GM12878 (cell line): ENCODE measurements around the gene PKP2. TPM values are rescaled to one million over a fixed set of nuclear protein-coding genes. Genes with fewer than 3 reads are reported as not detected.

Experiments
- ATAC-seq: fragments of 200-7000 bp; cut with Tn5 transposase; 3 replicates; pipeline ENCODE4 v1.9.1; 2020; ENCODE audit warnings: mild to moderate bottlenecking, moderate library complexity
- BruUV-seq: library from RNA; stranded (reverse); fragments of 400-500 nt; replicated peaks from 2 replicates; lab custom pipeline; 2021; lab: Mats Ljungman, UMichigan
- CTCF ChIA-PET: fragments of 300-600 bp; sonication (Branson Sonifier 250); formaldehyde crosslinking; extraction: SDS; loops from one replicate; lab custom pipeline; 2021; ENCODE audit warnings: inconsistent platforms; lab: Yijun Ruan, JAX
- POLR2A ChIA-PET: fragments of 350-600 bp; formaldehyde crosslinking; extraction: SDS; loops from one replicate; lab custom pipeline; 2021; ENCODE audit warnings: inconsistent platforms; lab: Charles Lee
- RAD21 ChIA-PET: fragments of 300-600 bp; sonication (Branson Sonifier 250); formaldehyde crosslinking; loops from one replicate; lab custom pipeline; 2023; ENCODE audit warnings: antibody characterized with exemption; ENCODE audit not compliant: unreplicated experiment; lab: Charles Lee
- SMC1A ChIA-PET: fragments of 300-600 bp; sonication (Branson Sonifier 250); formaldehyde crosslinking; loops from one replicate; lab custom pipeline; 2023; ENCODE audit not compliant: unreplicated experiment, uncharacterized antibody; lab: Charles Lee
- DNase-seq: peaks from one replicate; pipeline ENCODE4 v3.0.0-alpha.2; 2011; ENCODE audit warnings: low read depth, low spot score
- FAIRE-seq: peaks from 3 replicates; lab custom pipeline; 2011; peaks lifted over from hg19 to GRCh38; lab: Jason Lieb, UNC
- H2AFZ ChIP-seq: 2 replicates; pipeline ENCODE4 v1.6.0; 2011; ENCODE audit warnings: low read depth, low read length, control low read depth; ENCODE audit not compliant: control insufficient read depth
- H3K27ac ChIP-seq: 2 replicates; pipeline ENCODE4 v1.5.1; 2011; ENCODE audit warnings: control low read depth; ENCODE audit not compliant: control insufficient read depth, insufficient read depth
- H3K27me3 ChIP-seq, 2 experiments: replicated peaks in 1 of 2; 2 replicates each; pipeline versions ENCODE4 v1.6.0 to v1.6.1; 2011; ENCODE audit warnings: low read length in 1 of 2; ENCODE audit not compliant: control insufficient read depth in 2 of 2, insufficient read depth in 2 of 2
- H3K36me3 ChIP-seq, 2 experiments: 2 replicates each; pipeline ENCODE4 v1.5.1; 2011; ENCODE audit warnings: low read length in 1 of 2; ENCODE audit not compliant: control insufficient read depth in 2 of 2, insufficient read depth in 2 of 2
- H3K4me1 ChIP-seq: 2 replicates; pipeline ENCODE4 v1.6.1; 2011; ENCODE audit warnings: mild to moderate bottlenecking, low read length, moderate library complexity, mixed read lengths; ENCODE audit not compliant: control insufficient read depth, insufficient read depth
- H3K4me2 ChIP-seq: 2 replicates; pipeline ENCODE4 v1.6.0; 2011; ENCODE audit warnings: control low read depth; ENCODE audit not compliant: control insufficient read depth, insufficient read depth
- H3K4me3 ChIP-seq: fragments of 200-600 bp; sonication (generic); 2 replicates; pipeline ENCODE4 v1.5.1; 2016
- H3K79me2 ChIP-seq: 2 replicates; pipeline ENCODE4 v1.6.0; 2011; ENCODE audit warnings: low read length; ENCODE audit not compliant: control insufficient read depth, insufficient read depth
- H3K9ac ChIP-seq: 2 replicates; pipeline ENCODE4 v1.8.0; 2011; ENCODE audit warnings: low read length, control low read depth, mixed read lengths; ENCODE audit not compliant: control insufficient read depth, insufficient read depth
- H3K9me3 ChIP-seq: replicated peaks from 3 replicates; pipeline ENCODE4 v1.5.1; 2011; ENCODE audit warnings: mild to moderate bottlenecking, low read length; ENCODE audit not compliant: control insufficient read depth, insufficient read depth
- H4K20me1 ChIP-seq: 2 replicates; pipeline ENCODE4 v1.6.0; 2011; ENCODE audit not compliant: control insufficient read depth, insufficient read depth
- ETV6 ChIP-seq, 2 experiments: fragments of 450-650 bp in 1 of 2; IDR thresholded peaks in 1 of 2; conservative IDR thresholded peaks in 1 of 2; 2 replicates each; pipeline ENCODE4 v1.6.1; 2014; ENCODE audit warnings: antibody characterized with exemption in 1 of 2, borderline replicate concordance in 1 of 2, low read depth in 1 of 2, mild to moderate bottlenecking in 1 of 2, moderate library complexity in 1 of 2
- KDM1A ChIP-seq: fragments of 200-600 bp; sonication (generic); IDR thresholded peaks from 2 replicates; pipeline ENCODE4 v1.6.1; 2016; ENCODE audit warnings: borderline replicate concordance
- NFXL1 ChIP-seq: fragments of 450-650 bp; IDR thresholded peaks from 2 replicates; pipeline ENCODE4 v1.6.1; 2017; ENCODE audit warnings: antibody characterized with exemption, mild to moderate bottlenecking, borderline replicate concordance
- NFYA ChIP-seq: IDR thresholded peaks from 2 replicates; pipeline ENCODE4 v1.6.1; 2011; ENCODE audit warnings: low read depth, mild to moderate bottlenecking, low read length, improper control_type of control experiment, borderline replicate concordance
- NR2C2 ChIP-seq: IDR thresholded peaks from 2 replicates; pipeline ENCODE4 v1.6.1; 2011; ENCODE audit warnings: borderline replicate concordance, low read depth; ENCODE audit not compliant: control insufficient read depth, insufficient read length
- PBX3 ChIP-seq: IDR thresholded peaks from 2 replicates; pipeline ENCODE4 v1.6.1; 2011; ENCODE audit warnings: mild to moderate bottlenecking, low read depth, low read length, moderate library complexity; ENCODE audit not compliant: insufficient replicate concordance
- SIX5 ChIP-seq: IDR thresholded peaks from 2 replicates; pipeline ENCODE4 v1.6.1; 2011; ENCODE audit warnings: mild to moderate bottlenecking, low read depth, low read length, moderate library complexity; ENCODE audit not compliant: severe bottlenecking
- STAT3 ChIP-seq: IDR thresholded peaks from 2 replicates; pipeline ENCODE4 v1.6.1; 2011; ENCODE audit warnings: low read depth, low read length, improper control_type of control experiment
- TAF1 ChIP-seq: IDR thresholded peaks from 2 replicates; pipeline ENCODE4 v1.6.1; 2011; ENCODE audit warnings: mild to moderate bottlenecking, low read depth, low read length, borderline replicate concordance
- ZNF217 ChIP-seq: fragments of 450-650 bp; IDR thresholded peaks from 2 replicates; pipeline ENCODE4 v1.6.1; 2017; ENCODE audit warnings: antibody characterized with exemption, mild to moderate bottlenecking
- WGBS: methylation state at CpG from one replicate; pipeline ENCODE4 v1.1.6; 2016; ENCODE audit warnings: low lambda C conversion rate; ENCODE audit not compliant: insufficient replicate concordance, insufficient coverage; ENCODE audit errors: missing lambda C conversion rate; 5-methylcytosine and 5-hydroxymethylcytosine counted together
- in situ Hi-C: fragments of 300-500 bp; cut with MboI; formaldehyde crosslinking; loops from 9 replicates; pipeline ENCODE4 v1.14.3; 2018; ENCODE audit warnings: mixed read lengths
- intact Hi-C: fragments of 100-400 bp; cut with micrococcal nuclease; formaldehyde crosslinking; loops from one replicate; pipeline ENCODE4 v1.14.2; 2022; ENCODE audit not compliant: unreplicated experiment
- polyA plus RNA-seq, 11 experiments: library from polyadenylated mRNA; depleted of rRNA in 4 of 11; unstranded in 6 of 11; stranded (reverse) in 5 of 11; fragments of >200 nt; fragmentation: Nextera tagmentation in 4 of 11; fragmentation: Illumina TruSeq in 1 of 11; extraction: Ambion mirVana in 4 of 11; extraction: Trizol in 1 of 11; gene quantifications; 1 replicate in 1 of 11; 2 replicates in 10 of 11; pipeline versions ENCODE4 v1.2.1 to v1.2.3, GENCODE V29; 2011 to 2016; ENCODE audit warnings: inconsistent platforms in 2 of 11, missing spikeins in 2 of 11, low read depth in 1 of 11
- total RNA-seq, 4 experiments: library from RNA; depleted of rRNA in 3 of 4; stranded (reverse); fragments of >200 nt in 3 of 4; fragmentation: Illumina TruSeq in 1 of 4; extraction: Trizol in 1 of 4; gene quantifications; 2 replicates each; pipeline versions ENCODE4 v1.2.1 to v1.2.3, GENCODE V29; 2013 to 2021

PKP2 gene
- total and polyA plus RNA-seq, 10 of the 15 experiments (the other 5 are each of a cell fraction or from before 2014, with no cell fraction given): 0.02 to 4.1 (median 0.07) TPM; not detected in 4

GRCh38 chr12:32847287-32847686, 49.3 kb downstream of the PKP2 start:
- ChIA-PET CTCF (interaction anchor here (0.7 kb wide), 1 partner anchor 1145 kb away, joined by 4 read pairs; no protein-coding TSS in a partner anchor), SMC1A (no interaction called here), RAD21 (no interaction called here), POLR2A (interaction anchor here (1.2 kb wide), 1 partner anchor 9 kb away, joined by 3 read pairs; no protein-coding TSS in a partner anchor)
- H4K20me1 ChIP-seq: no peaks in the 10 kb centered on the region
- no peaks in the 10 kb centered on the region; a peak in 1 of 4 replicates for H3K27me3 ChIP-seq
- no peak for DNase-seq
- no peaks in the 10 kb centered on the region for H3K9me3 ChIP-seq
- H3K4me3 ChIP-seq: no peak overlapping the region
- no peak for TF ChIP-seq NR2C2
- no peak for TF ChIP-seq KDM1A
- TF ChIP-seq STAT3: no peak
- no peak for TF ChIP-seq SIX5
- no peak for TF ChIP-seq ETV6 (conservative IDR thresholded peaks at IDR 0.05 in 1 of 2, IDR thresholded peaks at IDR 0.05 in 1 of 2; ENCODE audit: borderline replicate concordance in 1 of 2, low read depth in 1 of 2)
- TF ChIP-seq NFYA: no peak
- TF ChIP-seq ZNF217: no peak
- no peak for TF ChIP-seq PBX3
- no peak for TF ChIP-seq NFXL1
- no peak for TF ChIP-seq TAF1
- no peak overlapping the region for H3K4me2 ChIP-seq
- no peaks in the 10 kb centered on the region for H3K4me1 ChIP-seq
- H3K36me3 ChIP-seq: no peaks in the 10 kb centered on the region
- no peak for FAIRE-seq
- no peak overlapping the region for H3K9ac ChIP-seq
- no peak overlapping the region for H2AFZ ChIP-seq
- 42% methylated on average over 6 of the region's 6 CpGs for whole genome bisulfite sequencing
- H3K79me2 ChIP-seq: no peaks in the 10 kb centered on the region
- in situ Hi-C loops (no loop called here), intact Hi-C loops (no loop called here)
- ATAC-seq: no peak
- BruUV-seq: no TSS peak
- no peak overlapping the region for H3K27ac ChIP-seq
